ENCODE results near the gene FANCC. TPM values are rescaled to one million over a fixed set of nuclear protein-coding genes. Genes with fewer than 3 reads are reported as not detected.

FANCC gene
- total and polyA plus RNA-seq, 2 of the 13 experiments (the other 11 are each of a cell fraction or from before 2014, with no cell fraction given): 7.4 to 8.6 TPM

- no peak for TF ChIP-seq RERE (CRISPR knock-in tag; IDR thresholded peaks at IDR 0.05; ENCODE audit: low read depth)
- no peak for TF ChIP-seq ZNF446 (CRISPR knock-in tag; IDR thresholded peaks at IDR 0.05)
- TF ChIP-seq THAP8 (CRISPR knock-in tag; IDR thresholded peaks at IDR 0.05; ENCODE audit: borderline replicate concordance): peak; percentile 50; the same call in 1 of the 2 replicates
- 0 out of 2 replicates have a peak, but pooled peaks have one; percentile 18 for TF ChIP-seq REL (CRISPR knock-in tag; conservative IDR thresholded peaks at IDR 0.05)
- peak; percentile 96 for TF ChIP-seq ZNF501 (CRISPR knock-in tag; IDR thresholded peaks at IDR 0.05)
- peak; percentile 20; the same call in 1 of the 2 replicates for TF ChIP-seq SP5 (CRISPR knock-in tag; IDR thresholded peaks at IDR 0.05; ENCODE audit: borderline replicate concordance, low read depth)
- no peak for TF ChIP-seq FOXM1 (CRISPR knock-in tag; IDR thresholded peaks at IDR 0.05)
- TF ChIP-seq ZNF124 (CRISPR knock-in tag; IDR thresholded peaks at IDR 0.05): peak; percentile 47; the same call in 1 of the 2 replicates
- TF ChIP-seq ZNF33A (CRISPR knock-in tag; IDR thresholded peaks at IDR 0.05; ENCODE audit: borderline replicate concordance): peak; percentile 80; the same call in 1 of the 2 replicates
- 0 out of 2 replicates have a peak, but pooled peaks have one; percentile 54 for TF ChIP-seq FOXJ3 (CRISPR knock-in tag; IDR thresholded peaks at IDR 0.05; ENCODE audit: borderline replicate concordance)
- no peak; a peak in 1 of 4 replicates for TF ChIP-seq KLF16 (CRISPR knock-in tag; IDR thresholded peaks at IDR 0.05)
- TF ChIP-seq MBD4 (IDR thresholded peaks at IDR 0.05; ENCODE audit: borderline replicate concordance, low read length): no peak
- no peak for TF ChIP-seq SNAPC2 (CRISPR knock-in tag; IDR thresholded peaks at IDR 0.05)
- TF ChIP-seq ZNF710 (CRISPR knock-in tag; IDR thresholded peaks at IDR 0.05; ENCODE audit: borderline replicate concordance): peak; percentile 76; the same call in 1 of the 2 replicates
- TF ChIP-seq THYN1 (CRISPR knock-in tag; IDR thresholded peaks at IDR 0.05; ENCODE audit: borderline replicate concordance, low read depth): no peak
- peak; percentile 81; the same call in 1 of the 2 replicates for TF ChIP-seq ZSCAN31 (CRISPR knock-in tag; IDR thresholded peaks at IDR 0.05; ENCODE audit: low read depth)
- 0 out of 2 replicates have a peak, but pooled peaks have one; percentile 48 for TF ChIP-seq ZC3H4 (CRISPR knock-in tag; IDR thresholded peaks at IDR 0.05; ENCODE audit: borderline replicate concordance)
- TF ChIP-seq ZNF83 (CRISPR knock-in tag; IDR thresholded peaks at IDR 0.05; ENCODE audit: borderline replicate concordance): no peak
- no peak for TF ChIP-seq ZNF720 (CRISPR knock-in tag; IDR thresholded peaks at IDR 0.05)
- TF ChIP-seq ZNF160 (CRISPR knock-in tag; IDR thresholded peaks at IDR 0.05): no peak
Observed at GRCh38 chr9:95317119-95317892, at the start of gene FANCC (continued).
